ENCODE data around the gene DNER.

The DNER gene

DNA sequence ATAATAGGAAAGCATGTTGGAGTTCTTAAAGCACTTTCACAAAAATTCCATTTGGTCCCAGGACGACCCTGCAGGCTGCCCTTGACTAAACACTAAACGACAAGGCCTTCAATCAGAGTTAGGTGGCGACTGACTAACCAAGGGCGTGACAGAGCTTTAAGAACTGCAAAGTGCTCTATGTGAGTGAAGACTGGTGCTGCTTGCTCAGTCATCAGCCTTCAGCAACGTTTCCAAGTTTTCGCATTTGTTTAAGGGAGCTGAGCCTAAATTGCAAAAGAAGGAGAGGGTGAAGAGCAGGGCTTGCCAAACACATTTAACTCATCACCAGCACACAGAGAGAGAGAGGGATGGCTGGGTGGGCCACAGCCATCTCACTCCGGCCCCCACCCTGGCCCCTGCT lies 238.6 kb downstream of the DNER start:
- no peak for DNase-seq

- no peak for DNase-seq
Measured at GRCh38 chr2:229474125-229474524, 240.2 kb downstream of the DNER start.

DNA sequence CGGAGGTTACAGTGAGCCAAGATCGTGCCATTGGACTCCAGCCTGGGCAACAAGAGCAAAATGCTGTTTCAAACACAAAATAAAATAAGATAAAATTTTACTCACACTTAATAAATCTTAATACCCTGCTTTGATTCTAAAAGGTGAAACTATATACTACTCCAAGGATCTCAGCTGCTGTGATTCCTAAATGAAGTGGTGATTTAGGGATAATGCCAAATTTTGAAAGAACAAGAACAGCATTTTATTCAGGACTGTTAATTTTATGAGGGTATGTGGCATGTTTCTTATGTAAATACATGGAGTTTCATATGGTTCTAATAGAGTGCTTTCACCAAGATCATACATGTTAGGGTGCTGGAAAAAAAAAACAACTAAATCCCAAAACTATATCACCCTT lies 243.6 kb downstream of the DNER start:
- DNase-seq = no peak

DNA sequence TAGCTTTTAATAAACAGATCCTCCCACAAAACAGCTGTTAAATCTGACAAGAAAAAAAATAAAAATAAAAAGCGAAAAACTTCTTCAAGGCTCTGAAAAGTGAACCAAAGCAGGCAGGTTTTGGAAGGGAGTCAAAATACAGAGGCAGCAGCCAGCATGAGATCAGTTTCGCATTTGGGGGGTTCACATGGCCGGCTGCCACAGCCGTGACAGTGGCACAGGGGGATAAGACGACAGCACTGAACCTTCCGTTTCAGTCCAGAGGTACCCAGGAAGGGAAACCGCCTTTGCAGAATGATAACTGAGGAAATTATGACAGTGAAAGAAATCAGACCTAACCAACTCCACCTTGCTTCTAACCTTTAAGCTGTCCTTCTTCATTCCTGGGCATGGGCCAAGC lies 246.6 kb downstream of the DNER start:
- DNase-seq = no peak

DNA sequence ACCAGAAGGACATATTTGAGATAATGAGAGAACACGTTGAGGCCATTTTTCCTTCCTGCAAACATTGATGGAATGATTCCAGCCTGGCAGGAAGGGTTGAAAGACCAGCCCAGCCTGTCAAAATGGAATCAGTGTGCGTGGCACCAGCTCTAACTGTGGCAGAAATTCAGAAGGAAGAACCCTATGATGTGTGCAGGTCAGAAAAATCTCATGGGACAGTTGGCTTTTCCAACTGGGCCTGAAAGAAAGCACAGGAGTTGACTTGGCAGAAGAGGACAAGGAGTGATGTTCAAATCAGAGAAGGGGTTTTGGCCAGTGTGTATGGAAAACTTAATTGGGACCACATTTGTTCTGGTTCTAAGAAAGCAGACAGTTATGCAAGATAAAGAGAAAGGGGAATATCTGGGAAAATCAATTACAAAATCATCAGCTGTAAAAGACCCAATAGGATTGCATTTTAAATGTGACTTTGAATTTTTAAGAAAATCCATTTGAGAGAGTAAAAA lies 250.5 kb downstream of the DNER start:
- no peak for DNase-seq

DNA sequence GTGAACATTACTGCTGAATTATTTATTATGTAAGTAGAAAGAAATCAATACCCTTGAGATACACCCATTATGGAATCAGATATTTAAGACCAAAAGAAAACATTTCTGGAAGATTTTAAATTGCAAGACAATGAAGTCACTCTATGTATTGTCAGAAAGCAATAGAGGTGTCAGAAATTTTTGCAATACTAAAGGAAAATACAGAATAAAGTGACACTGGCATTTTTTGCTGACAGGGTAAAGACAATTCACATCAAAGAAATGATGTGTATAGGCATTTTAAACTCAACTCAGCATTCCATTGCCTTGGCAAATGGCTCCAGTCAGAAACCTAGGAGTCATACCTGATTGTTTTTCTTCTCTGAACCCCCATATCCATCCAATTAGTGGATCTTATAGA lies 252.2 kb downstream of the DNER start:
- no peak for DNase-seq

DNA sequence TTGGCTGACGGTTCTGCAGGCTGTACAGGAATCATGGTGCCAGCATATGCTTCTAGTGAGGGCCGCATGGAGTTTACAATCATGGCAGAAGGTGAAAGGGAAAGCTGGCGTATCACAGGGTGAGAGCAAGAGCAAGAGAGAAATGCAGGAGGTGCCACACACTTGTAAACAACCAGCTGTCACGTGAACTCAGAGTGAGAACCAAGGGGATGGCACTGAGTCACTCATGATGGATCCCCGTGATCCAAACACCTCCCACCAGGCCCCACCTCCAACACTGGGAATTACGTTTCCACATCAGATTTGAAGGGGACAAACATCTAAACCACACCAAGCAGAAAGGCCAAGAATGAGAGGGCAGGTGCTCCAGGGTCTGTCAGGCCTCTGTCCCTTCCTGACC lies 258.3 kb downstream of the DNER start:
- no peak for DNase-seq

DNA sequence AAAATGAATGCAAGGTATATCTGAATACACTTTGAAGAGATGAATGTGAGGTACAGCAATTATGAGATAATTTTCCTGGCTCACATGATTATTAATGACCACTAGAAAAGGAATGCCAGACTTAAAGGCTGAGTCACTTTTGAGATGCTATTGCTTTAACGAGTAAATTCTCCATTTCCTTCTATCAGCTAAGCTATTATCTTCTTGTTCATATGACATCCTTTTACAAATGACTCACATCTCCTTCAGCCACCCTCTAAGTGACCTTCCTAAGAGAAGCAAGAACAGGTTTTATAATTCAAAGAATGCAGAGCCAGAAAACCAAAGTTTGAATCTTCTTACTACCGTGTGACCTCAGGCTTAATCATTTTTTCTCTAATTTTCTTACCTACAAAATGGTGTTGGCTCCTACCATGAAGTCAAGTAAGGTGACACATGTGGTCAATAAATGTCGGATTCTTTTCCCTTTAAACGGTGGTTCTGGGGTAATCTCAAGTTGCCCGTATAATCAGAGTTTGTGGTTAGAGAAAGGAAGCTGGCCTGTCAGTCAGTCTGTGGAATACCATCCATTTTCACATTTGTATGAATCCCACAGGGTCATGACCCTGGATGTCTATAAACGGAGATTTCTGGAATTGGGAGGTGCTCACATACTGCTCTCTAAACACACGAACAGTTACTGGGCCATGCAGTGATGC lies 259.3 kb downstream of the DNER start:
- DNase-seq = no peak

- DNase-seq = no peak
Measured at GRCh38 chr2:229453230-229453629, 261.1 kb downstream of the DNER start.

- DNase-seq = no peak
Measured at GRCh38 chr2:229451852-229452251, 262.5 kb downstream of the DNER start.

DNA sequence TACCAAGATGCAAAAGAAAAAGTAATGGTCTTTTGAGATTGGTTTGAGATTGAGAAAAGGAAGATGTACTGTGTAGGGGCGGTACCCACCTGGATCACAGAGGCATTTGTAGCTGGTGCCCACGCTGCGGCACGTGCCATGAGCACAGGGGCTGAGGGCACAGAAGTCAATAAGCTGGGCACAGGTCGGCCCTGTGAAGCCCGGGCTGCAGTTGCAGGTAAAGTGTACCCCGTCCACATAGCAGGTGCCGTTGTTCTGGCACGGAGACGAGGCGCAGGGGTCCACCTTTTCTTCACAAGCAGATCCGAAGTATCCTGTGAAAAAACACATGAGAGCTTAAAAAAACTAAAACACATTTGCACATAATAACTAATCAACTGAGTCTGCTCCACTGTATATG lies 267.1 kb downstream of the DNER start:
- no peak for DNase-seq

DNA sequence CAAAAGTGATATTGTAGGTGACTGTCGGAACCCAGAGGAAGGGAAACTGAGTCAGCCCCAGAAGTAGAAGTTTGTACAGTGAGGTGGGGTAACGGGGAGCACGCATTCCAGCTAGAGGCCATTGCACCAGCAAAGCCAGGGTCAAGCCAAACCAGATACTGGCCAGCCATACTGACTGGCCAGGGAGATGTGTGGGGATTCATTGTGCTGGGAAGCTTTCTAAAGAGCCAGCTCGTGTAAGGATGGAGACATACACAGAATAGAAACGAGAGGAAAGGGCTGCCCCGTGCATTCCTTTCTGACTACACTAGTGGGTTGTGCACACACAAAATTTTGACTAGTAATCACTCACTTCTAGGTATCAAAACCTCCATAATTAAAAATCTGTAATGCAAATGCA lies 268.0 kb downstream of the DNER start:
- no peak for DNase-seq

GRCh38 chr2:229445501-229446211 lies 268.7 kb downstream of the DNER start:
- no peak for DNase-seq

GRCh38 chr2:229445019-229445418 lies 269.3 kb downstream of the DNER start:
- no peak for DNase-seq

DNA sequence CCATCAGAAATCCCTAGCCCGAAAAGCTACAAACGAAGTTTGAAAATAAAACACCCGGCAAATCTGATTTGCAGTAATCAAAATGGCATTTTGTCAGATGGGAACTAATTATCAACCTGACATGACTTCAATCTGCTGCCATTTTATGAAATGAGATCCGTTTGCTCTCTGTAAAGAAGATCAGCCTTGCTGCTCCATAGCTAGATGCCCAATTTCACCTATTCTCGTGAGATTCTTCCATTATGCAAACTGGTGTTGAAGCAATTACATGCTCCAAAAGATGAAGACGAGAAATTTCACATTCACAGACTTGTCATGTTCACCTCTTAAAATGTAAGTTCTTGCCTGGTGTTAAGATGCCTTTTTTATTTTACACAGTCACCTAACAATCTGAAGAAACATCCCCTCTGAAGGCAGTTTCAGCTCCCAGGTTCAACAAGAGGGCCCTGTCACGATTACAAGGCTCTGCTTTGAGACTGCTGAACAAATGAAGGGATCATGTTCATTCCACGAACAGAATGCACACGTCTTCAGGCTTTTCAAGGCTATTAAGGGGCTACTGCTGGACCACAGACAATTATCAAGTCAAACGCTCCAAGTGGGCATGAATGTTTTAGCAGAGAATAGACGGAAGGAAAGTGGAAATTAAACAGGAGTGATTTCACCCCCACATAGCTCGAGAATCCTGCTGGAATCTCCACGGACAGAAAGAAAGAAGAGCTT lies 270.6 kb downstream of the DNER start:
- DNase-seq = no peak

- no peak for DNase-seq
Measured at GRCh38 chr2:229443141-229443540, 271.2 kb downstream of the DNER start.

DNA sequence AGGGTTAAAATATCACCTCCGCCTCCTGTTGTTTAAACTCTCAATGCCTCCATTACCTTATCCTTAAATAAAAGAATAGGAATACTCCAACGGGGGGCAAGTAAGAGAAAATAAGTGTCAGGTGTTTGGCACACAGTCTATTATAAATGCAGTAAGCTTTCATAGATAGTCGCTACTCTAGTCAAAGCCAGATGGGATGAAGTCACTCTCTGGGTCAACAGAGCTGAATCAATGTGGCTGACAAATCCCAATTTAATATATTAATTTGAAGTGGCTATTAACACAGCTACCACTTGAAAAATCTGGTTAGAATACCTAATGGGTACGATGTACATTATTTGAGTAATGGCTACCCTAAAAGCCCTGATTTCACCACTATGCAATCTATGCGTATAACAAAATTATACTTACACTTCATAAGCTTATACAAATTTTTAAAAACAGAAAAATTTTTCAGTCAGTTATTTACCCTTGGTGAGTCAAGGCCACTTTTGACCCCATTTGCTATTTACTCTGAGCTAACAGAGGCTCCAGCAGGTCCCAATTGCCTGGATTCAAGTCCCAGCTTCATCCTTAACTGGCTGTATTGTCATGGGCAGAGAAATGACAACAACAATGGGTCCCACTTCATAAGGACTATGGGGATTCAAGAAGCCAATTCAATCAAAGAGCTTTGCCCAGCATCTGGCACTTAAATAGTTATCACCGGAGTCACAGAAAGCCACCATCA lies 275.8 kb downstream of the DNER start:
- DNase-seq = peak; percentile 52

DNA sequence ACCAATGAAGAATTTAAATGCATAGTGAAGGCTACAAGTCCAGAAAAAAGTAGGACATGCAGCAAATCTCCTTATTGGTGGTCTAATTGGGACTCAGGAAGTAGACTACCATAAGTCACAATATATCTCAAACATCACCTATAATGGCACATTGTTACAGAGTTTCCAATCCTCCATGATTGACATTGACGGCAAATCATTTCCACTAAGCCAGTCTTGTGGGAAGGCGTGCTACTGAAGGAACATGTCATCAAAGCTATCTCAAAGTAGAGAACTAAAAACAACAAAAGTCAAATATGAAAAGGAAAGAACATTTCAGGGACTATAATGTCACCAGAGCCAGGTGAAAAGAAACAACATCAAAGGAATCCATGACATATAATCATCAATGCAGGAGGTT lies 276.9 kb downstream of the DNER start:
- DNase-seq = no peak

- no peak for DNase-seq
Measured at GRCh38 chr2:229434187-229434586, 280.2 kb downstream of the DNER start.

GRCh38 chr2:229433351-229433750 lies 281.0 kb downstream of the DNER start:
- no peak for DNase-seq

DNA sequence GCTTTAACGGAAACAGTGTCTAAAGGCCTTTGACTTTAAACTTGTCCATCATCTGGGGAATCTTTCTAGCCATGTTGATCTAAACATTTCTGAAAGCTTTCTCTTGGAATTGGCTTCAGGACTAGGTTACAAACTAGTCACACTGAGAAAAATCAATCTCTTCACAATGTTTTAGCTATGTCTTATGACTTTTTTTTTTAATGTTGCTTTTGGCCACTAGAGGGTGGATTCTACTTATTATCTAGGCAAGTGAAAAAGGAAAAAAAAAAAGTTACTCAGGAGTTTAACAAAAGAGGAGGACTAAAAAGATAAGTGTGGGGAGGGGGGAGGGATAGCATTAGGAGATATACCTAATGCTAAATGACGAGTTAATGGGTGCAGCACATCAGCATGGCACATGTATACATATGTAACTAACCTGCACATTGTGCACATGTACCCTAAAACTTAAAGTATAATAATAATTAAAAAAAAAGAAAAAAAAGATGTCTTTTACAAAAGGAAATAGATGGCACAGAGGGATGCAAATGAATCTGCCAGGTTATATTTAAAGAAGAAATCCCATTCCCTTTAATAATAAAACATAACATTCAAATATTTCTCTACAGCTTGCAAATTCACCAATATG lies 282.9 kb downstream of the DNER start:
- peak; percentile 9 for DNase-seq

GRCh38 chr2:229429589-229429988 lies 284.8 kb downstream of the DNER start:
- DNase-seq = no peak

GRCh38 chr2:229426464-229426863 lies 287.9 kb downstream of the DNER start:
- DNase-seq = no peak
